ENCODE results near the gene CCL1.

Gene CCL1

DNA sequence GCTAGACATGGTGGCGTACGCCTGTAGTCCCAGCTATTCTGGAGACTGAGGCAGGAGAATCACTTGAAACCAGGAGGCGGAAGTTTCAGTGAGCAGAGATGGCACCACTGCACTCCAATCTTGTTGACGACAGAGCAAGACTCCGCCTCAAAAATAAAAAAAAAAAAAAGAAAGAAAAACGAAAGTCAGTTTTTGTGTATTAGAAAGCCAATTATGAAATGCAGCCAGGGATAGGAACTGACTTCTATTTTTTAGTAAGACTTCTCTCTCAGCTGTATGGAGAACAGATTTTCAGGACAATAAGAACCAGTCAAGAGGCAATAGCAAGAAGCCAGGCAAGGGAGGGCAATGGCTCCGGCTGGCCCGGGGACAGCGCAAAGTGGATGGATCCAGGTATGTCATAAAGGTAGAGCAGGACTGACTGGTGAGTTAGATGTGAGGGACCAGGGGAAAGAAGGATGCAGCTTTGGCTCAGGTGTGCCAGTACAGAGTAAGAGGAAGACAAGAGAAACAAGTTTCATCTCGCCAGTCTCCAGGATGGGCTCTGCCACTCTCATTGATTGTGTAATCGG lies 12.5 kb upstream of the CCL1 start:
- H3K4me3 ChIP-seq (ENCODE audit: low read depth, low read length) = no peak overlapping the region
- TF ChIP-seq, protein P1, sequence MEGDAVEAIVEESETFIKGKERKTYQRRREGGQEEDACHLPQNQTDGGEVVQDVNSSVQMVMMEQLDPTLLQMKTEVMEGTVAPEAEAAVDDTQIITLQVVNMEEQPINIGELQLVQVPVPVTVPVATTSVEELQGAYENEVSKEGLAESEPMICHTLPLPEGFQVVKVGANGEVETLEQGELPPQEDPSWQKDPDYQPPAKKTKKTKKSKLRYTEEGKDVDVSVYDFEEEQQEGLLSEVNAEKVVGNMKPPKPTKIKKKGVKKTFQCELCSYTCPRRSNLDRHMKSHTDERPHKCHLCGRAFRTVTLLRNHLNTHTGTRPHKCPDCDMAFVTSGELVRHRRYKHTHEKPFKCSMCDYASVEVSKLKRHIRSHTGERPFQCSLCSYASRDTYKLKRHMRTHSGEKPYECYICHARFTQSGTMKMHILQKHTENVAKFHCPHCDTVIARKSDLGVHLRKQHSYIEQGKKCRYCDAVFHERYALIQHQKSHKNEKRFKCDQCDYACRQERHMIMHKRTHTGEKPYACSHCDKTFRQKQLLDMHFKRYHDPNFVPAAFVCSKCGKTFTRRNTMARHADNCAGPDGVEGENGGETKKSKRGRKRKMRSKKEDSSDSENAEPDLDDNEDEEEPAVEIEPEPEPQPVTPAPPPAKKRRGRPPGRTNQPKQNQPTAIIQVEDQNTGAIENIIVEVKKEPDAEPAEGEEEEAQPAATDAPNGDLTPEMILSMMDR (conservative IDR thresholded peaks at IDR 0.05; ENCODE audit: low read depth, low read length) = no peak
- DNase-seq (ENCODE audit: low read depth) = no peak

DNA sequence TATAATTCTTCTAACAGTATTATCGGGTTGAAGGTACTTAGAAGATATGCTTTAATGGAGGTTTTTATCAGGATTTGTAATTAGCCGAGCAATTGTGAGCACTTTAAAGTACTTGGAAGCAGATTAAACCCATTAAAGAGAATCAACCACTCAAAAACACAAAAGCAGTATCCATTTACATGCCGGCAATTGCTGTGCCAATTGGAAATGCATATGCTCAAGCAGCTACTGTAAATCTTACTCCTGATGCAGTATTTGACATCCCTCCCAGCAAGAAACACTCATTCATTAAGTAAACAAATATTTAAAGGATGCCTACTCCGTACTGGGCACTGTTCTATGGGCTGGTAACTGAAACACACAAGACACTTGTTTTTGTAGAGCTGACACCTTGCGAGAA lies 11.4 kb upstream of the CCL1 start:
- DNase-seq (ENCODE audit: low read depth) = no peak
- TF ChIP-seq, protein P1 (conservative IDR thresholded peaks at IDR 0.05; ENCODE audit: low read depth, low read length) = no peak
- no peak overlapping the region for H3K4me3 ChIP-seq (ENCODE audit: low read depth, low read length)

DNA sequence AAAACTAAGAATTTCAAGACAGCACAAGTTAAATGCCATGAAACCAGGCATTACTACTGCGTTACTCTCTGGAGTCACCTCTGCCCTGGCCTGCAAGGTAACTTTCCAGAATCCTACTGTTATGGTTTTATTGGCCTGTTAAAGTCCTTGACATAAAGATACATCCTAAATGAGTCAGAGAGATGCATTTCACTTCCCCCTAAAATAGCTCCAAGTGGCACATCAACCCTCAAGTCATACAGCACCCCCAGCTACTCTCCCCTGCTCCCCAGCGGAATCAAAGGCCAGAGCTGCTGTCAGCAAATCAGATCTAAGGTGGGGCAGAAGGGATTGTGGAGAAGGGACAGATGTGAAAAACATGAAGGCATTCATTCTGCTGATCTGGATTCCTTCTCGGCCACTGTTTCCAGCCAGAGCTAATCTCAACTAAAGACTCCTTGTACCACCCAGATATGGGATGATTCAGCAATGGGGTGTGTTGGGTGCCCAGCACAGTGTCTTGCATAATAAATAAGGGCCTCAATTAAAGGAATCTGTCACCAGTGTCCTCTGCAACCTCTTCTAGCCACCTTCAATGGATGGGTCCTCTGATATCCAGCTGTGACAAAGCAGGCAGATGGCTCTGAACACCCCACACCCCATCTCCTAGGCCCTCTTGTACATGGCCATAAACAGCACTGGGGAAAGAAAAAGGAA lies 8.5 kb upstream of the CCL1 start:
- TF ChIP-seq, protein P1 (conservative IDR thresholded peaks at IDR 0.05; ENCODE audit: low read depth, low read length) = no peak
- no peak overlapping the region for H3K4me3 ChIP-seq (ENCODE audit: low read depth, low read length)
- no peak for DNase-seq (ENCODE audit: low read depth)

DNA sequence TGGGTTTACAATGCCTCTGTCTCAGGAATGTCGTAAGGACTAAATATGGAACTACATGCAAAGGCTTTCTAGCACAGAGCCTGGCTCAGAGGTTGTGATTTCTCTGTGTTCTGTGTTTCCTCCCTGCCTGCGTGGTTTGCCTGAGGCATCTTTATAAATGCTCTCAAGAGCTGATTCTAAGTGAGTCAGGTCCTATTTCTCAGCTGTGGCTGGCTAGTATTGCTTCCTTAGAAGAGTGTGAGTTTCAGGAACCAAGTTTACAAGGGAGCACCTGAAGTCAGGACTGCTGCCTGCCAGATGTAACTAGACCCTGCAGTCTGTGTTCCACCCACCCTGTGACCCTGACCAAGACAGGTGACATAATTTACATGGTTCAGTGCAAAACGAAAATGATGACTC lies 8.0 kb upstream of the CCL1 start:
- TF ChIP-seq, protein P1 (conservative IDR thresholded peaks at IDR 0.05; ENCODE audit: low read depth, low read length) = no peak
- H3K4me3 ChIP-seq (ENCODE audit: low read depth, low read length) = no peak overlapping the region
- DNase-seq (ENCODE audit: low read depth) = no peak

DNA sequence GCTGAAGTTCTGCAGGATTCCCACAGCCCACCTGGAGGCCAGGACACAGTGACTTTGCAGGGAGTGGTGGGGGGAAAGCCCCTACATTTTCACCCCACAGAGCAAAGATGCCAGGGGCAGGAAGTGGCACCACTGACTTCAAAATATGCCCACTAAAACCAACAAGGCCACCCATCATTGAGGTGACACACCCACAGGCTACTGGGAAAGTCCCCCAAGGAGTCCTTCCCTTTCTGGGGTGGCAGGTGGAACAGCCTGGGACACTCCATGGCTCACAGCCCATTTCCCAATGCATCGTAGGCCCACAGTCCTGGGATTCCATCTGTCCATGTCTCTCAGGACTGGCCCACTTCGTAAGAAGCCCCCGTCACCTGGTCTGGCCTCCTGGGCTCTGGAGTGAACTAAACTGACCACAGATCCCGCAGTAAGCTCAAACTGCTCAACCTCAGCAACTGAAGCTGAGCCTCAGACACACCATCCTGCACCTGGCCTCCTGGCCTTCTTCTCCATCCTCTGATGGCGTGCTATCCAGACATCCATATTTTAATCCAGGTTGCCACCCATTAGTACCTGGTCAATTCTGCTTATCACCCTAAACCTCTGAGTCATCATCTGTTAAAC lies 7.5 kb upstream of the CCL1 start:
- H3K4me3 ChIP-seq (ENCODE audit: low read depth, low read length) = no peak overlapping the region
- DNase-seq (ENCODE audit: low read depth) = no peak
- TF ChIP-seq, protein P1 (conservative IDR thresholded peaks at IDR 0.05; ENCODE audit: low read depth, low read length) = no peak

DNA sequence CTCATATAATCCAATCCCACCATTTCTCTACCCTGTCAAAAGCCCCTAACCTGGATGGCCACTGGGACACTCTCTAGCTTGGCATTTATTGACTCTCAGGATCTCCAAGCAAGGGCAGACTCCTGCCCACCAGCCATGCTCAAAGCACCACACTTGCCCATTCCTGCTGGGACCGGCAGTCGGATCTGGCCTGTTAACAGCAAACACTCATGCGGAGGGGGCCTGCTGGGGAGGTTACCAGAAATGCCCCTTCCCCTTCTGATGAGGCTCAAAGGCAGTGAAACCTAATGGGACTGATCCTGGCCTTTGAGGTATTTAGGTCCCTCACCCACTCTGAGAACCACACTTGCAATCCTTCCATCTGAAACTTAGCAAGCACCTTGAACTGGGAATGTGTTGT lies 6.5 kb upstream of the CCL1 start:
- TF ChIP-seq, protein P1 (conservative IDR thresholded peaks at IDR 0.05; ENCODE audit: low read depth, low read length) = no peak
- H3K4me3 ChIP-seq (ENCODE audit: low read depth, low read length) = no peak overlapping the region
- no peak for DNase-seq (ENCODE audit: low read depth)
